ENCODE data around the gene CD19.

The CD19 gene

GRCh38 chr16:28930203-28930602 lies 1.6 kb upstream of the CD19 start:
- H3K9me3 ChIP-seq (ENCODE audit: insufficient read depth, low read length) = no peaks in the 10 kb centered on the region
- peaks cover 4% of the 10 kb centered on the region for H3K4me1 ChIP-seq (ENCODE audit: insufficient read depth, insufficient read length)
- no peak overlapping the region for H3K4me3 ChIP-seq (ENCODE audit: insufficient read length, low read depth)
- H3K27me3 ChIP-seq (ENCODE audit: insufficient read depth, insufficient read length) = no peaks in the 10 kb centered on the region
- no peak overlapping the region for H3K9ac ChIP-seq (ENCODE audit: insufficient read length, low read depth)
- no peak for TF ChIP-seq SUZ12 (IDR thresholded peaks at IDR 0.05; ENCODE audit: extremely low read depth, insufficient read depth, insufficient read length)
- TF ChIP-seq ZNF274 (IDR thresholded peaks at IDR 0.05; ENCODE audit: low read depth, low read length) = no peak
- no peak for TF ChIP-seq YY1 (IDR thresholded peaks at IDR 0.05; ENCODE audit: insufficient read depth, insufficient read length)
- no peaks in the 10 kb centered on the region for H3K36me3 ChIP-seq (ENCODE audit: insufficient read depth, insufficient read length, low read length)
- no peak for DNase-seq (ENCODE audit: low read depth, low spot score)

DNA sequence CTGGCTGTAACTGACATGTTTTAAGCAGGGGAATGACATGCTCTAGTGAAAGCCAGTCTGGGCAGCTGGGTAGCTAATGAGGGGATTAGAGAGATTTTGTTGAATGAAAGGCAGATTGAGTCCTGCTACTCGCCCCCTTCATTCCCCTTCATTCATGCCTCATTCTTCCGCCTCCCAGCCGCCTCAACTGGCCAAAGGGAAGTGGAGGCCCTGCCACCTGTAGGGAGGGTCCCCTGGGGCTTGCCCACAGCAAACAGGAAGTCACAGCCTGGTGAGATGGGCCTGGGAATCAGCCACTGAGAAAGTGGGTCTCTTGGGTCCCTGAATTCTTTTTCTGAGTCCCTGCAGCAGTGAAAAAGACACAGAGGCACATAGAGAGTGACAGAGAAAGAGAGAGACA lies 1.1 kb upstream of the CD19 start:
- H3K36me3 ChIP-seq (ENCODE audit: insufficient read depth, insufficient read length, low read length) = no peaks in the 10 kb centered on the region
- H3K4me1 ChIP-seq (ENCODE audit: insufficient read depth, insufficient read length) = peaks cover 4% of the 10 kb centered on the region
- H3K9me3 ChIP-seq (ENCODE audit: insufficient read depth, low read length) = no peaks in the 10 kb centered on the region
- H3K9ac ChIP-seq (ENCODE audit: insufficient read length, low read depth) = no peak overlapping the region
- no peak for DNase-seq (ENCODE audit: low read depth, low spot score)
- H3K4me3 ChIP-seq (ENCODE audit: insufficient read length, low read depth) = no peak overlapping the region
- TF ChIP-seq SUZ12 (IDR thresholded peaks at IDR 0.05; ENCODE audit: extremely low read depth, insufficient read depth, insufficient read length) (no peak), ZNF274 (IDR thresholded peaks at IDR 0.05; ENCODE audit: low read depth, low read length) (no peak), YY1 (IDR thresholded peaks at IDR 0.05; ENCODE audit: insufficient read depth, insufficient read length) (no peak)
- H3K27me3 ChIP-seq (ENCODE audit: insufficient read depth, insufficient read length) = no peaks in the 10 kb centered on the region

- Histone ChIP-seq H3K36me3 (ENCODE audit: insufficient read depth, insufficient read length, low read length) (no peaks in the 10 kb centered on the region), H3K9ac (ENCODE audit: insufficient read length, low read depth) (no peak overlapping the region), H3K4me3 (ENCODE audit: insufficient read length, low read depth) (no peak overlapping the region), H3K4me1 (ENCODE audit: insufficient read depth, insufficient read length) (peaks cover 8% of the 10 kb centered on the region), H3K9me3 (ENCODE audit: insufficient read depth, low read length) (no peaks in the 10 kb centered on the region), H3K27me3 (ENCODE audit: insufficient read depth, insufficient read length) (no peaks in the 10 kb centered on the region)
- no peak for TF ChIP-seq ZNF274 (IDR thresholded peaks at IDR 0.05; ENCODE audit: low read depth, low read length)
- no peak for TF ChIP-seq SUZ12 (IDR thresholded peaks at IDR 0.05; ENCODE audit: extremely low read depth, insufficient read depth, insufficient read length)
- no peak for DNase-seq (ENCODE audit: low read depth, low spot score)
Observed at GRCh38 chr16:28932339-28933141, 769 bp downstream of the CD19 start.

DNA sequence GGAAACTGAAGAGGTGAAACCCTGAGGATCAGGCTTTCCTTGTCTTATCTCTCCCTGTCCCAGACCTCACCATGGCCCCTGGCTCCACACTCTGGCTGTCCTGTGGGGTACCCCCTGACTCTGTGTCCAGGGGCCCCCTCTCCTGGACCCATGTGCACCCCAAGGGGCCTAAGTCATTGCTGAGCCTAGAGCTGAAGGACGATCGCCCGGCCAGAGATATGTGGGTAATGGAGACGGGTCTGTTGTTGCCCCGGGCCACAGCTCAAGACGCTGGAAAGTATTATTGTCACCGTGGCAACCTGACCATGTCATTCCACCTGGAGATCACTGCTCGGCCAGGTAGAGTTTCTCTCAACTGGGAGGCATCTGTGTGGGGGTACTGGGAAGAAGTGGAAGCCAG lies 1.4 kb downstream of the CD19 start:
- Histone ChIP-seq H3K9ac (ENCODE audit: insufficient read length, low read depth) (no peak overlapping the region), H3K4me1 (ENCODE audit: insufficient read depth, insufficient read length) (peaks cover 6% of the 10 kb centered on the region), H3K27me3 (ENCODE audit: insufficient read depth, insufficient read length) (no peaks in the 10 kb centered on the region), H3K4me3 (ENCODE audit: insufficient read length, low read depth) (no peak overlapping the region), H3K9me3 (ENCODE audit: insufficient read depth, low read length) (no peaks in the 10 kb centered on the region), H3K36me3 (ENCODE audit: insufficient read depth, insufficient read length, low read length) (no peaks in the 10 kb centered on the region)
- TF ChIP-seq YY1 (IDR thresholded peaks at IDR 0.05; ENCODE audit: insufficient read depth, insufficient read length) (no peak), ZNF274 (IDR thresholded peaks at IDR 0.05; ENCODE audit: low read depth, low read length) (no peak), SUZ12 (IDR thresholded peaks at IDR 0.05; ENCODE audit: extremely low read depth, insufficient read depth, insufficient read length) (no peak)
- DNase-seq (ENCODE audit: low read depth, low spot score) = no peak

DNA sequence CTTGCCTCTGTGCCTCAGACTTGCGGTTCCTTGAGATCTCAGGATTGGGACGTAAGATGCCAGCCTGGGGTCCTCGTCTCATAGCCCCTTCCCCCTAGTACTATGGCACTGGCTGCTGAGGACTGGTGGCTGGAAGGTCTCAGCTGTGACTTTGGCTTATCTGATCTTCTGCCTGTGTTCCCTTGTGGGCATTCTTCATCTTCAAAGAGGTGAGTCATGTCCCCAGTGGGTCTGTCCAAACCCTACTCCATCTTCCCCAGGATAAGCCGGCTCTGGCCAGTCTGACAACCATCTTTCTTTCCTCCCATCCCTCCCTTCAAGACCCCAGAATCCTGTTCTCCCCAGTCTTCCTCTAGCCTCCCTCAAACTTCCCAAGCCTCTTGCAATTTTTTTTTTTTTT lies 3.6 kb downstream of the CD19 start:
- DNase-seq (ENCODE audit: low read depth, low spot score) = no peak
- Histone ChIP-seq H3K4me1 (ENCODE audit: insufficient read depth, insufficient read length) (peaks cover 6% of the 10 kb centered on the region), H3K9ac (ENCODE audit: insufficient read length, low read depth) (no peak overlapping the region), H3K27me3 (ENCODE audit: insufficient read depth, insufficient read length) (no peaks in the 10 kb centered on the region), H3K9me3 (ENCODE audit: insufficient read depth, low read length) (no peaks in the 10 kb centered on the region), H3K36me3 (ENCODE audit: insufficient read depth, insufficient read length, low read length) (no peaks in the 10 kb centered on the region), H3K4me3 (ENCODE audit: insufficient read length, low read depth) (no peak overlapping the region)
- TF ChIP-seq ZNF274 (IDR thresholded peaks at IDR 0.05; ENCODE audit: low read depth, low read length) = no peak
- TF ChIP-seq SUZ12 (IDR thresholded peaks at IDR 0.05; ENCODE audit: extremely low read depth, insufficient read depth, insufficient read length) = no peak
- no peak for TF ChIP-seq YY1 (IDR thresholded peaks at IDR 0.05; ENCODE audit: insufficient read depth, insufficient read length)

- Histone ChIP-seq H3K36me3 (ENCODE audit: insufficient read depth, insufficient read length, low read length) (no peaks in the 10 kb centered on the region), H3K4me1 (ENCODE audit: insufficient read depth, insufficient read length) (peaks cover 6% of the 10 kb centered on the region)
Observed at GRCh38 chr16:28935924-28936783, 4.4 kb downstream of the CD19 start.

DNA sequence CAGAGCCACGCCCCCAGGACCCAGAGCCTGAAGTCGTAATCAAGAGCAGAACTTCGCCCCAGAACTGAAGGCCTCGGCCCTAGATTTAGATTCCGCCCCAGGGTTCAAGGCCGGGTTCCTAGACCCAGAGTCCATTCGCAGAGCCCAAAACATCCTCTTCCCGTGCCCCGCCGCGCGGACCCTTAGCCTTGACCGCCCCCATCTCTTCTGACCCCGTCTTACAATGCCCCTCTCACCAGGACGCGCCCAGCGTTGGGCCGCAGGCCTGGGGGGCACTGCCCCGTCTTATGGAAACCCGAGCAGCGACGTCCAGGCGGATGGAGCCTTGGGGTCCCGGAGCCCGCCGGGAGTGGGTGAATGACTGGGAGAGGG lies 5.0 kb downstream of the CD19 start:
- Histone ChIP-seq H3K27me3 (ENCODE audit: insufficient read depth, insufficient read length) (no peaks in the 10 kb centered on the region), H3K4me1 (ENCODE audit: insufficient read depth, insufficient read length) (peaks cover 6% of the 10 kb centered on the region), H3K9me3 (ENCODE audit: insufficient read depth, low read length) (no peaks in the 10 kb centered on the region), H3K9ac (ENCODE audit: insufficient read length, low read depth) (no peak overlapping the region), H3K4me3 (ENCODE audit: insufficient read length, low read depth) (no peak overlapping the region), H3K36me3 (ENCODE audit: insufficient read depth, insufficient read length, low read length) (no peaks in the 10 kb centered on the region)
- TF ChIP-seq SUZ12 (IDR thresholded peaks at IDR 0.05; ENCODE audit: extremely low read depth, insufficient read depth, insufficient read length) = no peak
- TF ChIP-seq YY1 (IDR thresholded peaks at IDR 0.05; ENCODE audit: insufficient read depth, insufficient read length) = no peak
- TF ChIP-seq ZNF274 (IDR thresholded peaks at IDR 0.05; ENCODE audit: low read depth, low read length) = no peak
- no peak for DNase-seq (ENCODE audit: low read depth, low spot score)

More at GRCh38 chr16:28935924-28936783, 4.4 kb downstream of the CD19 start:
- peak overlapping the region; percentile 42 for H3K9ac ChIP-seq (ENCODE audit: insufficient read length, low read depth)
- H3K4me3 ChIP-seq (ENCODE audit: insufficient read length, low read depth) = no peak overlapping the region
- DNase-seq (ENCODE audit: low read depth, low spot score) = peak; percentile 66
- no peaks in the 10 kb centered on the region for H3K9me3 ChIP-seq (ENCODE audit: insufficient read depth, low read length)
- no peaks in the 10 kb centered on the region for H3K27me3 ChIP-seq (ENCODE audit: insufficient read depth, insufficient read length)
- no peak for TF ChIP-seq SUZ12 (IDR thresholded peaks at IDR 0.05; ENCODE audit: extremely low read depth, insufficient read depth, insufficient read length)
- TF ChIP-seq ZNF274 (IDR thresholded peaks at IDR 0.05; ENCODE audit: low read depth, low read length) = no peak
- TF ChIP-seq YY1 (IDR thresholded peaks at IDR 0.05; ENCODE audit: insufficient read depth, insufficient read length) = no peak

Measured in NT2/D1 (cell line).